Left lung (tissue), 10 donors: Measurements from ENCODE around the gene CREB3L2. TPM values are rescaled to one million over a fixed set of nuclear protein-coding genes. Genes with fewer than 3 reads are reported as not detected.

Experiments used
- ATAC-seq: fragments of 200-7000 bp; cut with Tn5 transposase; one replicate; pipeline ENCODE4 v1.9.1; 2020; ENCODE audit warnings: moderate library complexity
- DNase-seq, 4 donors: peaks; one replicate each; pipeline ENCODE4 v3.0.0-alpha.2; 2013 to 2020
- H3K27ac ChIP-seq, 2 donors: fragments of 200-600 bp; sonication (generic) in 1 of 2; one replicate each; pipeline versions ENCODE4 v1.5.0 to v1.8.0; 2020 to 2021
- H3K27me3 ChIP-seq, 2 donors: fragments of 200-600 bp; sonication (generic) in 1 of 2; one replicate each; pipeline versions ENCODE4 v1.5.0 to v1.8.0; 2020 to 2021
- H3K36me3 ChIP-seq, 2 donors: fragments of 200-600 bp; sonication (generic) in 1 of 2; one replicate each; pipeline versions ENCODE4 v1.5.0 to v1.8.0; 2020 to 2021
- H3K4me1 ChIP-seq, 2 donors: fragments of 200-600 bp; one replicate each; pipeline ENCODE4 v1.8.0; 2021
- H3K4me3 ChIP-seq, 2 donors: fragments of 200-600 bp; sonication (generic) in 1 of 2; one replicate each; pipeline versions ENCODE4 v1.5.0 to v1.8.0; 2020 to 2021; ENCODE audit warnings: mild to moderate bottlenecking in 1 of 2
- H3K9me3 ChIP-seq, 2 donors: fragments of 200-600 bp; sonication (generic) in 1 of 2; one replicate each; pipeline versions ENCODE4 v1.5.0 to v1.8.0; 2020 to 2021
- intact Hi-C, 2 donors: fragments of 100-400 bp; cut with DNase I; formaldehyde crosslinking; loops; one replicate each; pipeline versions ENCODE4 v1.11.2 to v1.14.2; 2022
- polyA plus RNA-seq, 6 donors: library from polyadenylated mRNA; unstranded; fragments of 120-200 nt; gene quantifications; one replicate each; pipeline ENCODE4 v1.2.1, GENCODE V29; 2013; ENCODE audit not compliant: insufficient read length in 6 of 6
- total RNA-seq, 2 donors: library from RNA; stranded (reverse); fragmentation: NEBNext Ultra II Directional; extraction: Animal tissue kit (Norgen Biotek cat#: 25700); gene quantifications; one replicate each; pipeline ENCODE4 v1.2.1, GENCODE V29; 2021
- TF ChIP-seq, protein P1 (sequence below), 2 donors: fragments of 200-600 bp; sonication (generic) in 1 of 2; IDR thresholded peaks; one replicate each; pipeline versions ENCODE4 v1.5.0 to v1.8.0; 2021; ENCODE audit warnings: antibody characterized with exemption in 2 of 2
- donor health status: DM: no; HTN: yes; CAD: no.
- donor health status: DM: no; HTN: no; CAD: no.

The CREB3L2 gene
- total and polyA plus RNA-seq, 8 donors, result 49.9 to 62.7 (median 58.9) TPM

DNA sequence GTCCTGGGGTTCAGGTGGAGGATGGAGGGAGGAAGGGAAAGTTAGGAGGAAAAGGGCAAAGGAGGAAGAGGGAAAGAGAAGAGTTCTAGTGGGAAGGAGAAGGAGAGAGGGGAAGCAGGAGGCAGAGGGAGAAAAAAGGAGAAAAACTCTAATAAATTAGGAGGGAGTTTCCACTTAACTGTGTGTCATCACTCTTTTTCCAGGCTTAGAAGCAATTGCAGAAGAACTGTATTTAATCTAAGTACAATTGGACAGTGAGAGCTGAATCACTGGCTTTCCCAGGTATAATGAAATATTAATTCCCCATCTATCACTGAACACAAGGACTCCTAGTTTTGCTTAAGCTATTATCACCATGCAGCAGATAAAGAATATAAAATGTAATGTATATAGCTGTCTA lies 76.8 kb downstream of the CREB3L2 start:
- Histone ChIP-seq H3K4me3 (no peak overlapping the region), H3K4me1 (peaks cover 2 to 4% of the 10 kb centered on the region in 2 donors), H3K27ac (no peak overlapping the region), H3K9me3 (no peaks in the 10 kb centered on the region), H3K36me3 (peaks cover 0 to 26% of the 10 kb centered on the region in 2 donors), H3K27me3 (no peaks in the 10 kb centered on the region)
- ATAC-seq (no peak), DNase-seq (no peak)
- TF ChIP-seq, protein P1, sequence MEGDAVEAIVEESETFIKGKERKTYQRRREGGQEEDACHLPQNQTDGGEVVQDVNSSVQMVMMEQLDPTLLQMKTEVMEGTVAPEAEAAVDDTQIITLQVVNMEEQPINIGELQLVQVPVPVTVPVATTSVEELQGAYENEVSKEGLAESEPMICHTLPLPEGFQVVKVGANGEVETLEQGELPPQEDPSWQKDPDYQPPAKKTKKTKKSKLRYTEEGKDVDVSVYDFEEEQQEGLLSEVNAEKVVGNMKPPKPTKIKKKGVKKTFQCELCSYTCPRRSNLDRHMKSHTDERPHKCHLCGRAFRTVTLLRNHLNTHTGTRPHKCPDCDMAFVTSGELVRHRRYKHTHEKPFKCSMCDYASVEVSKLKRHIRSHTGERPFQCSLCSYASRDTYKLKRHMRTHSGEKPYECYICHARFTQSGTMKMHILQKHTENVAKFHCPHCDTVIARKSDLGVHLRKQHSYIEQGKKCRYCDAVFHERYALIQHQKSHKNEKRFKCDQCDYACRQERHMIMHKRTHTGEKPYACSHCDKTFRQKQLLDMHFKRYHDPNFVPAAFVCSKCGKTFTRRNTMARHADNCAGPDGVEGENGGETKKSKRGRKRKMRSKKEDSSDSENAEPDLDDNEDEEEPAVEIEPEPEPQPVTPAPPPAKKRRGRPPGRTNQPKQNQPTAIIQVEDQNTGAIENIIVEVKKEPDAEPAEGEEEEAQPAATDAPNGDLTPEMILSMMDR (IDR thresholded peaks at IDR 0.05), result no peak
- intact Hi-C loops, result no loop called here

DNA sequence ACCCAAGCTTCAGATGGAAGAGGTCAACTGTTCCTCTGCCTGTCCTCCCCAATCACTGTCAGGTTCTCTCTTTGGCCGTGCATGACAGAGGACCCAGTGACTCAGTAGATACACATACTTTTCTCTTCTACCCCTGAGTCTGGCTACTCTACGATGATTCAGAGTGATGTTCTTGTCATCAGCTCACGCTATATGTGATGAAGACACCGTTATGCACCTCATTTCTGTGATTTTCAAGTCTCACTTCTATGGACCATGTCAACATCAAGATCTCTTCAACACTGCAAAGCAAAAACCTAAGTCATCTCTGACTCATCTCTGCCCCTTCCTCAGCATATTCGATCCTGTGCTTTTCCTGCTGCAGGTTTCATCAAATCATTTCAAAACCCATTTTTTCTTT lies 78.5 kb downstream of the CREB3L2 start:
- peaks cover 0 to 26% of the 10 kb centered on the region in 2 donors for H3K36me3 ChIP-seq
- H3K4me3 ChIP-seq, result no peak overlapping the region
- no peaks in the 10 kb centered on the region for H3K9me3 ChIP-seq
- TF ChIP-seq, protein P1 (IDR thresholded peaks at IDR 0.05), result no peak
- no peak for DNase-seq
- peaks cover 0 to 7% of the 10 kb centered on the region in 2 donors for H3K4me1 ChIP-seq
- intact Hi-C loops, result no loop called here
- H3K27me3 ChIP-seq, result no peaks in the 10 kb centered on the region
- H3K27ac ChIP-seq, result no peak overlapping the region
- no peak for ATAC-seq

GRCh38 chr7:137920637-137921399 lies 81.1 kb downstream of the CREB3L2 start:
- intact Hi-C loops, result no loop called here
- TF ChIP-seq, protein P1 (IDR thresholded peaks at IDR 0.05), result no peak
- peaks cover 0 to 7% of the 10 kb centered on the region in 2 donors for H3K4me1 ChIP-seq
- DNase-seq (no peak), ATAC-seq (peak; percentile 51)
- H3K36me3 ChIP-seq, result peaks cover 0 to 6% of the 10 kb centered on the region in 2 donors
- no peaks in the 10 kb centered on the region for H3K27me3 ChIP-seq
- H3K4me3 ChIP-seq, result no peak overlapping the region
- H3K9me3 ChIP-seq, result no peaks in the 10 kb centered on the region
- peak overlapping the region in 1 of 2 donors; percentile 62 for H3K27ac ChIP-seq

GRCh38 chr7:137919987-137920386 lies 81.9 kb downstream of the CREB3L2 start:
- Histone ChIP-seq H3K27ac (peak overlapping the region in 1 of 2 donors; percentile 62), H3K4me1 (peaks cover 0 to 7% of the 10 kb centered on the region in 2 donors), H3K36me3 (peaks cover 0 to 10% of the 10 kb centered on the region in 2 donors), H3K27me3 (no peaks in the 10 kb centered on the region), H3K9me3 (no peaks in the 10 kb centered on the region), H3K4me3 (no peak overlapping the region)
- ATAC-seq (no peak), DNase-seq (no peak)
- TF ChIP-seq, protein P1 (IDR thresholded peaks at IDR 0.05), result no peak
- intact Hi-C loops, result no loop called here

DNA sequence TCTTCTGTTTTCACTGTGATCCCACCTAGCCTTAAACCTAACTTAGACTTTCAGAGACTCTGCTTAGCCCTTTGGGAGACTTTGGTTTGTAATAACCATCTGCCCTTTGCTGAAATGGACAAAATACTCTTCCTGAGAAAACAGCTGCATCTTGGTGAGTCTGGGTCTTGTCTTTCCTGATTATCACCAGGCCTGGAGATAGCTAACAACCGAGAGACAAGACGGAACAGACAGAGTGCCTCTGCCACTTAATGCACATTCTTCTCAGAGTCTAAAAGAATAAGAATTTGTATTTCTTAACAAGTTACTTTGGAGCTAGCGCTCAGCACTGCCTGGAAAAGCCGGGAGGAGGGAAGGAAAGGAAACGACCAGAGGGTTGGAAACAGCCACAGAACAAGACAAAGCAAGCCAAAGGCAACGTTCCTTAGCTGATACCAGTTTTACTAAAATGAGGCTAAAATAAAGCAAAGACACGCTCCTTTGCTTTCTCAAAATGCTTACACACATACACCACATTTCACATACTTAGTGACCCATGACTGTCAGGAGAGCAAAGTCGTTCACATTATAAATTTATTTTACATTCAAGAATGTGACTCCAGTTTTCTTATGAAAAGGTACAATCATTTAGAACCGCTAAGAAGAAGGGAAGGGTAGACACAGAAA lies 84.8 kb downstream of the CREB3L2 start:
- H3K36me3 ChIP-seq, result peaks cover 0 to 37% of the 10 kb centered on the region in 2 donors
- no peaks in the 10 kb centered on the region for H3K9me3 ChIP-seq
- intact Hi-C loops, result no loop called here
- no peak overlapping the region for H3K4me3 ChIP-seq
- H3K27me3 ChIP-seq, result no peaks in the 10 kb centered on the region
- TF ChIP-seq, protein P1 (IDR thresholded peaks at IDR 0.05), result no peak
- ATAC-seq (no peak), DNase-seq (no peak)
- peaks cover 0 to 7% of the 10 kb centered on the region in 2 donors for H3K4me1 ChIP-seq
- H3K27ac ChIP-seq, result no peak overlapping the region
